CD4-positive, alpha-beta T cell treated with Interleukin-15 for 1 hour (primary cell): ENCODE data around the gene LRP2.

ENCODE experiments used
- DNase-seq: peaks from one replicate; pipeline ENCODE4 v3.0.0-alpha.2; 2020

Gene LRP2

DNA sequence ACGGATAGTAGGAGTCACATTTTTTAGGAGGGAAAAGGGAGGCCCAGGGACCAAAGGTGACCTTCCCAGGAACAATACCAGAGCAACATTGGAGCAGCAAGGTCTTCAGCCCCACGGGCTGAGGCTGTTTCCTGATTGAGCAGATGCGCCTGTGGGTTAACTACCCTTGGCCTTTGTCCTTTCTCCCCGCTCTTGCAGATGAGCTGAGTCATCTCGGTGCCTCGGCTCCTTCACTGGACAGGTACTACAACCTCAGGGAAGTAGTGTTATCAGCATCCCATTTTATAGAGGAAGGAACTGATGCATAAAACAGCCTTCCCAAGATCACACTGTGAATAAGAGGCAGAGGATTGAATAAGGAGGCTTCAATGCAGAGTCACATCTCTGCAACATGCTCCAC is 249.5 kb downstream of the LRP2 start:
- DNase-seq, result no peak

DNA sequence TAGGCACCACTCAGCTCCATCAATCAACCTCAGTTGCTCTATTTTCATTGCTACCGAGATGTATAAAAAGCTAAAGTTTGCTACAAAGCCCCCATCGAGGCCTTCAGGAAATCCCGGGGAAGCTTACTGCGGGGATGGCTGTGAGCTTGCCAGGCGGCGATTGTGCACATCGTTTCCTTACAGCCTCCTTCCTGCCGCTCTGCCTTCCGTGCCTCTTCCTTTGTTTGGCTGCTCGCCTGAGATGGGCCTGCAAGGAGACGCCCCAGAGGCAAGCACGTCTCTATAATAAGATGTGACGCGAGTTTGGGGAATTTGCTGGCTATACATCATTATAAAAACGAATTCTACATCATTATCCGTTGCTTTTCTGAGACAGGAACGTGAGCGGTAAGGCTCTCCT is 251.4 kb downstream of the LRP2 start:
- no peak for DNase-seq

DNA sequence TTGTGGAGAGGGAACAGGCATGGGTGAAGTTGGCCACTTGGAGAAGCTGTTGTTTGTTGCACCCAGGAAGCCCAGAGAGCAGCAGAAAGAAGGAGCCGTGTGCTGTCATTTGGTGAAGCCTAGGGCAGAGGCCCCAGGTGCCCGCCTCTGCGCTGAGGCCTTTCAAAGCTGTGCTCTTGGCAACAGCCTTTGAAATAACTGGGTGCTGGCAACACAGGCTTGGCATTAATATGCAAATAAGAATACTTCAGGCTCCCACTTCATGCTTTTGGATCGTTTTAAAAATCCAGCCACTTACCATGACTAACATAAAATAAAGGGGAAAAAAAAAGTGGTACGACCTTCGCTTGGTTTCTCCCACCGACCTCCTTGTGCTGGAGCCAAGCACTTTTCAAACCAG is 251.9 kb downstream of the LRP2 start:
- no peak for DNase-seq

DNA sequence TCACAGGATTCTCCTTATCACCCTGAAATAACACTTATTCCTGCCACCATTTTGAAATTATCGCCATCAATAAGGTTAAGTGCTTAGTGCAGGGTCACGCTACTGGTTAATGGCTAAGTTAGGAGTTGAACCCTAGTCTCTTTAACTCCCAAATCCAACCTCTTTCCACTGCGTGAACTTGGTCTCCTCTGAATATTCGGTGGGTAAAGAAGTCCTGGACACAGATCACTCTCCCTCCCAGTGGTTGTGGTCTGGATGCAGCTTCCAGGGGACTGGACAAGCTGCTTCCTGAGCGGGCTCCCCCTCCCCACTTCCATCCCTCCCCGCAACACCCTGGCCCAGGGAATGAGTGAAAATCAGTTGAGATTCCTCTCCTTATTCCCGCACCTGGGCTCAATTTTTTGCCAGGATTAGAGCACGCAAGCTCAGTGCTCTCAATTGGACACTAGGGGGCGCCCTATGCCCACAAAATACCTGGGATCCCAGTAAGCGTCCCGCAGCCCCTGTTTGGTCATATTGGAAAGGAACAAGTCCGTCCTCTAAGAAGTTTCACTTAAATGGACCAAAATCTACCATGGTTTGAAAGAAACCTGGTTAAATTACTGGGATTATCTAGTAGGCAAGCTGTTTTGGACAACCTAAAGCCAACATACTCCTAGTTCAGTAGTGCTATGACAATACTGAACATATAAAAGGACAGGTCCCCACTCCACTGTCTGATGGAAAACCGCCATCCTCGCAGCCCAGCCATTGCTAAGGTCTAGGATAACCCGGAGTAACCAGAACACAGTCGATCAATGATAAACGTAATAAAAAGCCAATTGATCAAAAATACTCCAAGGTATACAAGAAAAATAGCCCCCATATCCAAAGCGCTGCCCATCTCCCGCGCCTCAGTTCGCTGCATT is 252.6 kb downstream of the LRP2 start:
- peak; percentile 69 for DNase-seq

DNA sequence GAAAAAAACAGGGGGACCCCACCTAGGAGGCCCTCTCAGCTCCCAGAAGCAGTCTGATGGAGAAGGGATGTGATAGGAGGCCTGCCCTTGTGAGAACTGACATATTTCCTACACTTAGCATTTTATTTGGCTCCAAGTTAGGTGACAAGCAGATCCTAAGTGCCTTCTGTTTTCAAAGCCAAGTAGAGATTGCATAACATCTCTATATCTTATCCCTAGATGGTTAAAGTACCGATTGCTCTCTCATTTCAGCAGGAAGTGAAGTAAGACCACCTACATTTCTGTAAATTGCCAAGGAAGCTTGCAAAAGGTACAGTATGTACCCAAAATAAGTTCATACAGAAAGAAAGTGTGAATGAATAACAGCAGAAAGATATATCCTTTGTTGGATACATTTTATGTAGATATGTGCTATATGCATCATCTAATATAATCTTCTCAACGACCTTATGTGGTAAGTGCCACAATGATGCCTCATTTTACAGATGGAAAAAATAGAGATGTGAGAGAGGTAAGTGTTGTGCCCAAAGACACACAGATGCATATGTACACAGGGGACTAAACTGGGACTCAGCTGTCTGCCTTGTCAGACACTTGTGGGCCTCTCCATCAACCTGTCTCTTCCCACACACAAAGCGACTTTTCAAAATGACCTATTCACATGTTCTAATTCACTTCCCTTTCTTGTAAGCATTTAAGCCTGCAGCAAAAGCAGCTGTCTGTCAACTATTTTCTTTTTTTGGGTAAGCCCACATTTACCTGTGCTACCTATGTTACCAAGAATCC is 254.0 kb downstream of the LRP2 start:
- no peak for DNase-seq

DNA sequence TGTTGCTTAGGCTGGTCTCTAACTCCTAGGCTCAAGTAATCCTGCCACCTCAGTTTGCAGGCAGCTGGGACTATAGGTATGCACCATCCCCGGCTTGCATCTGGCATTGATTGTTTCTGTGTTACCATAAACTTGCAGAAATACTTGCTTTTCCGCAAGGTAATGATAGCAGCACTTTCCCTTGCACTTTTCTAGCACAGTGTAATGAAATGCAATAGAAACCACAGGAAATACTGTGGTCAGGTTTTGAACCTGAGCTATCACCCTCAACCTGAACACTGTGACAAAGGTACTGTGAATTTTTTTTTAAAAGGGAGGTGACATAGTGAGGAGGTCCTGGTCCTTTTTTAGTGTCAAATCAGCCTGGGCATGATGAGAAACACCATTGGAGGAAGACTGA is 254.7 kb downstream of the LRP2 start:
- no peak for DNase-seq

DNA sequence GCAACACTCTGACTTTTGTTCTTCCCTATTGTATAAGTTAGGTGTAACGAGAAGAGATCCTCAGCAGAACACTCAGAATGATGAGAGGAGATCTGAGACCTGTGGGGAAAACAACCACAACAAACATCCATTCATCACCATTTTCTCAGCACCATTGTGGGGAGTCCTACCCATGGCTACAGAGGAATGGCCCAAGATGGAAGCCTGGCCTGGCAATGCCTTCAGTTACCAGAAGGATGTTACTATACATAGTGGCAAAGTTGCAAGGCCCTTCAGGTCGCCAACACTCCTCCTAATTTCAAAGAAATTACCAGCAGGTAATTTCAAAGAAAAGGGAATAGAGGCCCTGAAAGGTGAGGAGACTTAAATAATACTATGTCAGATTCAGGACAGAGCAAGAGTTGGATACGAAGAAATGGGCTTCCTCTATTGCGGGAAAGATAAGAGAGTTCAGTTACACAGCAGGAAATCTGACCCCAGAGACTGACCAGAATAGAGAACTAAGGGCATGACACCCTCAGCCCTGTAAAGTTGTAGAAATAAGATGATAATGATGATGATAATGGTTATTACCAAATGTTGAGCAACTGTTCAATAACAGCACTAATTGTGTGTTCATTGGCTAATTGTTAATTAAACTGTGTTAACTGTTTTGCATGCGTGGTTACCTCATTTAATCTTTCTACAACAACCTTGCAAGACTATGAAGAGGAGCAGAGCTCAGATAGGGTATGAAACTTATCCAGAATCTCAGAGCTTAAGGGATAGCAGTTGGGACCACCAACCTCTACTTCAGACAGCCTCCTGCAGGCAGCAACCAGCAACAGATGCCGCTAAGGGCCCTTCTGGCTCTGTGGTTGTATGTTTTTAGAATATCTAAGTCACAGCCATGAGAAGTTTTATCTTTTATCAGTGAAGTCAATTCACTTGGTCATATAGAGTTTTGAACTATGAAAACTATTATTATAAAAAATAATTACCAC is 255.5 kb downstream of the LRP2 start:
- DNase-seq, result no peak

DNA sequence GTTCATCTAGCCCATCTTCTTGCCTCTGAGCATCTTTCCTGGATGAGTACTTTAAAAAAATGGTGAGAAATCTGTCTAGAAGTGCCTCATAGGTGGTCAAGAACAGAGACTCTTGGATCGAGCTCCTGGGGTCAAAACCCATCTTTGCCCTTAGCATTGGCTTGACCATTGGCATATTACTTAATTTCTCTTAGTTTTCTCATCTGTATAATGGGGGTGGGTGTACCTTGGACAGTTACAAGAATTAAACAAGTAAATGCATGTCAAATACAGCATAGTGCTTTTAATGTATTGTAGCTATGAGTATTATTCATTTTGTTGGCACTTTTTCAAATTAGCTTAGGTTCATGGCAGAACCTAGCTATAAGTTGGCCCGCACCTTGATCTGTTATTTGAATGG is 256.2 kb downstream of the LRP2 start:
- no peak for DNase-seq

DNA sequence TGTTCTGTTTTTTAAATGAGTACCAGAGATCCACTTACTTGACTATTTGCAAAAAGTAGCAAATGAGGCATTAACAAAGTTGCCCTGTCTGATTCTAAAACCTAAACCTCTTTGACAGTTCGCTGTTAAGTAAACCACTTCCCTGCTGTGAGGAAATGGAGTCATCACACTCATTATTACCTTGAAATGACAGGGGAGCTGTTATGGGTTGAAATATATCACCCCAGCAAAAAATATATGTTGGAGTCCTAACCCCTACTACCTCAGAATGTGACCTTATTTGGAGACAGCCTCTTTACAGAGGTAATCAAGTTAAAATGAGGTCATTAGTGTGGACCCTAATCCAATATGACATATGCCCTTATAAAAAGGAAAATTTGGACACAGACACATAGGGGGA is 256.9 kb downstream of the LRP2 start:
- no peak for DNase-seq

DNA sequence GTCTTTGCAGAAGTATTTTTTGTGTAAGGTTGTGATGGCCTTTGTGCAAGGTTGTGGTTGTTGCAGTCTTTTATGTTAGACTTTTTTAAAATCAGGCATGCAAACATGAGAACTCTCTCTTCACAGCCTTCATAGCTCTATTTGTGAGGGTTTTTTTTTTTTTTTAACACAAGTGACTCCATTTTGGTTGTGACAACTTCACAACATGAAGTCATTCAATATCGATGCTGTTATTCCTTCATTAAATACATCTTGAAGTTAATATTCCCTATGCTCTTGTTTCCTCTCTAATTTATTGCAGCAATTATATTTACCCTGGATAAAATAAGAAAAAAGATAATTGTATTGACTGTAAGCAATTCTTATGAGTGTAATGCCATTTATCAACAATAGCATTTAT is 257.5 kb downstream of the LRP2 start:
- DNase-seq, result no peak

DNA sequence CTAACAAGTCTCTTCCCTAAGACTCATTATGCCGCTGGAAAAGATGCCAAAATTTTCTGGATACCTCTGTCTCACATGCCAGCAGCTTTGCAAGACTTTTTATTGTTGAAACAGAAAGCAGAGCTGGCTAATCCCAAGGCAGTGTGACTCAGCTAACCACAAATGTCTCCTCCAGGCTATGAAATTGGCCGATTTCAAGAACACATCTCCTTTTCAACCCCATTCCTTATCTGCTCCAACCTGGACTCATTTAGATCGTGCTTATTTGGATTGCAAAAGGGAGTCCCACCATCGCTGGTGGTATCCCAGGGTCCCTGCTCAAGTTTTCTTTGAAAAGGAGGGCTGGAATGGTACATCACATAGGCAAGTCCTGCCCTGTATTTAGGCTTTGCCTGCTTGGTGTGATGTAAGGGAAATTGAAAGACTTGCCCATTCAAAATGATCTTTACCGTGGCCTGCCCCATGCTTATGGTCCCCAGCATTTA is 266.7 kb downstream of the LRP2 start:
- no peak for DNase-seq

DNA sequence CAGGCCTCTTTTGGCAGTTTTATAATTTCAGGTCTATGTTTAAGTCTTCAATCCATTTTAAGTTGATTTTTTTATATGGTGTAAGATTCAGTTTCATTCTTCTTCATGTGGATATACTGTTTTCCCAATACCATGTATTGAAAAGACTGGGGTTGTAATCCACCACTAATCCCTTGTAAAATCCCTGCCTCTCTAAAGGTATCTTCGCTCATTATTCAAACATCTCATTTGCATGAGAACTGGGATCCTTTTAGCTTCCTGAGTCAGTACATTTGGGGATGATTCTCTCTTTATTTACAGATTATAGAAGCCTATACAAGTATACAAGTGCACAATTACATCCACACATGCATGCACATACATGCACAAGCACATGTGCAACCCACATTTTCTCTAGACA is 267.7 kb downstream of the LRP2 start:
- no peak for DNase-seq

DNA sequence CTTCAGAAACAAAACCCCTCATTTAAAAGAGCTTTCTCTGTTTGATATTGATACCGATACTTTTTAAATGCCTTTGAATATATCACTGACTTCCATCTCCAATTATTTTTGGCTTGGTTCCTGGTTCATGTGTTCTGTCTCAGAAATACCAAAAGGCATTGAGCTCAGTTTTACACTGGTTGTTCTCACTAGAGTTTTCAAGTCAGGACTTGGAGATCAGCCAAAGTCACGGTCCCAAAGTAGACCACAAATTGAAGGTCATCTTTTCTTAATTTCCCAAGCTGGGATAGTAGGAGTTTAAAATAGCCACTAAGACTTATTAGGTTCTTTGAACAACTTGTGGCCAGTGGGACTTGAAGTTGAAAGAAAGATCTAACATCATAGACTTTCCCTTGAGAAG is 268.8 kb downstream of the LRP2 start:
- no peak for DNase-seq

DNA sequence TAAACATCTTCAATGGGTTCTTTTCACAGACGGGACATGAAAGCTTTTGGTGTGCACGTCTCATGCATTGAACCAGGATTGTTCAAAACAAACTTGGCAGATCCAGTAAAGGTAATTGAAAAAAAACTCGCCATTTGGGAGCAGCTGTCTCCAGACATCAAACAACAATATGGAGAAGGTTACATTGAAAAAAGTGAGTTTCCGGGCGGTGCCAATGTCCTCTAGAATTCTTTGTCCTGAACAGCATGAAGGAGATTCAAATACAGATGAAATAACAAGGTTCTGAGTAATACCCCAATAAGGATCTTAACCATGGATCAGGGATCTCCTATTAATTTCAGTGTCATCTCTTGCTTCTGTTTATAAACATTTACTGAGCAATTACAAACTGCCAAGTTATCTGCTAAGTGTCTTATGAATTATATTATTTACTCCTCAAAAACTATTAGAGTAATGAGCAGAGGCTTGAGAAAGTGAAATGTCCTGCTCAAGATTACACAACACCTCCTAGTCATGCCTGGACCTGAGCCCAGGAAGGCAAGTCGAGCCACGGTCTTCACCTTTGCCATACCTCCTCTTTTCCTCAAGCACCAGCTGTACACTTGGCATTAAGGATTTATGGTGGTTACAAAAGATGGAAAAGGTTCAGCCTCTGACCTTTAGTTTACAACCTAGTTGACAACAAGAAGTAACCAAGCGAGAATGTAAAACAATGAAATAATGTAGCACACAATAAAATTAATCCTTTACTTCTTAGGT is 270.4 kb downstream of the LRP2 start:
- no peak for DNase-seq

DNA sequence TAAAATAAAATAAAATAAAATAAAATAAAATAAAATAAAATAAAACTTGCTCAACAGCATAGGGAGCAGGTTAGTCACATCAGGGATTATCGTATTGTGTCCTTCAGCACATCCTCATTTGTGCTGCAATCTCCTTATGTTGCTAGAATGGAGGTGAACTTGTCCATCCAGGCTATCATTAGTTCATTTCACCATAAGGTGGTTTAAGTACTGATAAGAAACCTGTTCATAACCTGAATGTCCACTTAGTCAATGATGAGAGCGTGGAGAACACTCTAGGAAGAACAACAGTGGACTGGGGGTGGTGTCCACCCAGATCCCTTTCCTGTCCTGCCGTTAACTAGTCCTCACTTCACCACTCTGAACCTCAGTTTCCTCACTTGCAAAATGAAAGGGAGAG is 271.1 kb downstream of the LRP2 start:
- DNase-seq, result no peak

DNA sequence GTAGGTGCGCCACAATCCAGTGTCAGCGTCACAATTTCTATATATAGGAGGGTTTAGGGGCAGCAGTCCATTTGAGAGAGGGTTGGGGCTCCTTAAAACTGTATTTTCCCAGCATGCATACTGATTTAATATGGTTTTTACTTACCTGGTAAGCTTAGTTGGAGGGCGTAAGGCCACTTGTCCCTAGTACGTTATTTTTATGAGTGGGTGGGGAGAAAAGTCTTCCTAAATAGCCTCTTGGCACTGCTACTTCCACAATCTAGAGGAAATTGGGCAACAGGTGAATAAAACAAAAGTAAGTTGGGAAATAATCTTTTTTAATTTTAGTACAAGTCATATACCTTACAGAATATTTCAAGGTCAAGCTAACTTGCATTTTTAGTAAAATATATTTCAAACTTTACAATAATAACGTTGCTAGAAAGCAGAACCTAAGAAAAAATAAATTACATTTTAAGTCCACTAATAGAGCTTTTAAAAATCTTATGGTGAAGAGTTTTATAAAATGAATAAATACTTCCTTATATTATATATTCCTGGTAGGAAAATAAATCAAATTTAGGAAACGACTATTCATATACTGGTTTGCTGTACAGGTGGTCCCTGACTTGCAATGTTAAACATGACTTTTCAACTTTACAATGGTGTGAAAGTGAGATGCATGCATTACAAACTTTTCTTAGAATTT is 272.1 kb downstream of the LRP2 start:
- DNase-seq, result no peak

DNA sequence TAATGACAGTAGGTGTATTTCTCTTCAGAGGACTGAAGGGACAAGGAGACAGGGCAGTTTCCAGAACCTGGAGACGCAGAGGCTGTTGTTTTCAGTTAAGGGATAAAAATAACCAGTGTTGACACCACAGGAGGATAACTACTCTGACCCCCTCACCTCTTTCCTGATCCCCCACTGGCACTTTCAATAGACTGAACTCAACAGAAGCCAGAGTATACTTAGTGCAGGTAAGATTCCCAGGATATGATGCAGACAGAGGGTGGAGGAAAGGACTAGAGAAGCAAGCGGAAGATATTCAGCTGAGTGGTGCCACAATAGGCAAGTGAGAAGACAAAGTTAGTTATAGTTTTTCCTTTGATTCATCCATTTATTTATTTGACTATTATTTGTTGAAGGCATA is 273.2 kb downstream of the LRP2 start:
- DNase-seq, result no peak

DNA sequence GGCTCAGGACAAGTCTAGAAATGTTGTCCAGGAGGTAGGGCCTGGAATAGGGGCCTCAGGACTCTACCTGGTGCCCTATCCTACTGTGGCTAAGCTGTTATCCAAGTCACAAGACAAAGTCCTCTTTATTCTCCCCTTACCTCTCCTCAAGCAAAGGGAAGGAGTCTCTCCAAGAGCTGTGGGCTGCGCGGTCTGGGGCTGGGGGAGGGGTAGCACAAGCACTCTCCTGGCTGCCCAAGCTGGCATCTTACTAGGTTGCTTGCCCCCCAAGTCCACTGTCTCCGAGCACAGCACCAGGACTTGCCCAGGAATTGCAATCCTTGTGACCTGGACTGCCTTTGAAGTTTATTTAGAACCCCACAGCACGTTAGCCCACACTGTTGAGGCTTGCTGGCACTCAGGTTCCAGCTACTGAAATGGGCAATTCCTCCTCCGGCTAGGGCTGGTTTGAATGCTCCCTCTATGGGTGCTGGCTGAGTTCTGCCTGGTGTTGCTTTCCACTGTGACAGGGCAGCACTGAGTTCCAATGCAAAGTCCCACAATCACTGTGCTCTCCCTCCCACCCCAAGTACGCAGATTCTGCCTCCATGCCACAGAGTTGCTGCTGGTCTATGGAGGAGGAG is 274.5 kb downstream of the LRP2 start:
- DNase-seq, result no peak

DNA sequence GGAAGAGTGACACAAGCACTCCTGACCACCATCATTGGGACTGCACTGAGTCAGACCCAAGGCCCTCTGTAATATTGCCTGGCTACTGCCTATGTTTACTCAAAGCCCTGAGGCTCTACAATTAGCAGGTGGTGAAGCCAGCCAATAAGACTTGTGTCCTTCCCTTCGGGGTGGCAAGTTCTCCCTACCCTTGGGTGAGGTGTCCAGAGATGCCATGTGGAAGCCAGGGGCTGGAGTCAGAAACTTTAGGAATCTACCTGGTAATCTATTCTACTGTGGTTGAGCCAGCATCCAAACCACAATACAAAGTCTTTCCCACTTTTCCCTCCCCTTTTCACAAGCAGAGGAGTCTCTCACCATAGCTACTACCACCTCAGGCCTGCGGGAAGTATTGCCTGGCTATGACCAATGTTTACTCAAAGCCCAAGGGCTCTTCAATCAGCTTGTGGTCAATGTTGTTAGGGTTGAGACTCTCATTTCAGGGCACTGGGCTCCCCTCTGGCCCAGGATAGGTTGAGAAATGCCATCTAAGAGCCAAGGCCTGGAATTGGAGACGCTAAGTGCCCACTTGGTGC is 275.4 kb downstream of the LRP2 start:
- DNase-seq, result no peak

DNA sequence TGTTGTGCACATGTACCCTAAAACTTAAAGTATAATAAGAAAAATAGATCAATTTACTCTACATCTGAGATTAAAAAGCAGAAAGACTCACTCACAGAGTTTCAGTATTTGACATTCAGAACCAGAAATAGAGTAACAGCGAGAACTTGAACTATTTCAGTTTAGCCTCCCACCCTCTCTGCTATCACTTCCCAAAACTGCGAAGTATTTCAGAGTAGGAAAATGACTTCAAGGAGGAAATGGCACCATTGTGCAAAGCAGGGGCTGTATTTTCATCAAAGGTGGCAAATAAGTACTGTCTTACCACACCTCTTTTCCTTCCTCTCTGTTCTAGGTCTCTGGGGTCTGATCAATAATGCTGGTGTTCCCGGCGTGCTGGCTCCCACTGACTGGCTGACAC is 279.3 kb downstream of the LRP2 start:
- no peak for DNase-seq

DNA sequence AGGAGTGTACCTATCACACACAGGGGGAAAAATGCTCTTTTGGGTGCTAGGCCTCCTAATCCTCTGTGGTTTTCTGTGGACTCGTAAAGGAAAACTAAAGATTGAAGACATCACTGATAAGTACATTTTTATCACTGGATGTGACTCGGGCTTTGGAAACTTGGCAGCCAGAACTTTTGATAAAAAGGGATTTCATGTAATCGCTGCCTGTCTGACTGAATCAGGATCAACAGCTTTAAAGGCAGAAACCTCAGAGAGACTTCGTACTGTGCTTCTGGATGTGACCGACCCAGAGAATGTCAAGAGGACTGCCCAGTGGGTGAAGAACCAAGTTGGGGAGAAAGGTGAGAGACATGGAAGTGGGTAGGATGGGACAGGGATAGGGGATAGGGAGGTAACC is 280.8 kb downstream of the LRP2 start:
- DNase-seq, result no peak
